Measurements from ENCODE around the gene POU2AF2.
"Not testable (repeated sequence)": the region's sequence is repeated elsewhere in the genome, so short reads cannot be mapped to it uniquely, and the experiment has no call there.

The POU2AF2 gene

GRCh38 chr11:111265421-111265820 is 19.9 kb downstream of the POU2AF2 start:
- no peak for TF ChIP-seq JUND (IDR thresholded peaks at IDR 0.05; ENCODE audit: low read depth)
- in situ Hi-C loops (cut with HindIII; ENCODE audit: low pct_unique_long_range_greater_than_20kb, low sequenced_read_pairs): no loop called here
- DNase-seq (ENCODE audit: low read depth in 1 of 2, low spot score in 1 of 2): no peak

GRCh38 chr11:111268303-111268702 is 22.8 kb downstream of the POU2AF2 start:
- in situ Hi-C loops (cut with HindIII; ENCODE audit: low pct_unique_long_range_greater_than_20kb, low sequenced_read_pairs): not testable (repeated sequence)

DNA sequence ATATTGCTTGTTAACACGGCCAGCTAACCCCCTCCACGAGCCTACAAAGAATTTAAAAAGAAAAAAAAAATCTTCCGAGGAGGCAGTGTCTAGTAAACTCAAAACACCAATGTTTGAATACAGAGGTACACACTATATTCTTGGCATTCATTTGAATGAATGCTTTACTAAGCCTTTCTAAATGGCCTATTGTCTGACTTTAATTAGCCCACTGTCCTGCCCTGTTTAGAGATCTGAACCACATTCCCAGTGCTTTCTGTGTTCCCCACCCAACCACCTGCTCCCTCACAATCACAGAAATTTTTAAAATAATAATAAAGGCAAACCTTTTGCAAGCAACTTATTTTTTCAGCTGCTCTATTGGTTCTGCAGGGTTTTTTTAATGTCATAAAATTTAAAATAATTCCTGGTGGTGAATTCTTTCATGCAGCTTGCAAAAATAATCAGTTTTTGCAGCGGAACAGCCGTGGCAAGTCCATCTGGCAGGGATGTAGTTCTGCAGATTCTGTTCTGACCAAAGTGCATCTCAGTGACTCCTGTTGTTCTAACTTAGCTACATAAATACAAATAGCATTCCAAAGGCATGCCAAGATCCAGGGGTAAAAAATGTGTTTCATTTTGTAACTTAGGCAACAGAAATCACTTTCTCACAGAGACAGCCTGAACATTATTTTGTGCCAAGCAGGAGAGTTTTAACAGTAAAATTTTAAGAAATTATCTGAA is 23.8 kb downstream of the POU2AF2 start:
- TF ChIP-seq JUND (IDR thresholded peaks at IDR 0.05; ENCODE audit: low read depth): no peak
- DNase-seq (ENCODE audit: low read depth in 1 of 2, low spot score in 1 of 2): no peak
- in situ Hi-C loops (cut with HindIII; ENCODE audit: low pct_unique_long_range_greater_than_20kb, low sequenced_read_pairs): no loop called here

More at GRCh38 chr11:111268303-111268702, 22.8 kb downstream of the POU2AF2 start:
- DNase-seq (ENCODE audit: low read depth in 1 of 2, low spot score in 1 of 2): not testable (repeated sequence)

- DNase-seq (ENCODE audit: low read depth in 1 of 2, low spot score in 1 of 2): no peak
- in situ Hi-C loops (cut with HindIII; ENCODE audit: low pct_unique_long_range_greater_than_20kb, low sequenced_read_pairs): no loop called here
- TF ChIP-seq JUND (IDR thresholded peaks at IDR 0.05; ENCODE audit: low read depth): no peak
Observed at GRCh38 chr11:111272420-111272819, 26.9 kb downstream of the POU2AF2 start.

DNA sequence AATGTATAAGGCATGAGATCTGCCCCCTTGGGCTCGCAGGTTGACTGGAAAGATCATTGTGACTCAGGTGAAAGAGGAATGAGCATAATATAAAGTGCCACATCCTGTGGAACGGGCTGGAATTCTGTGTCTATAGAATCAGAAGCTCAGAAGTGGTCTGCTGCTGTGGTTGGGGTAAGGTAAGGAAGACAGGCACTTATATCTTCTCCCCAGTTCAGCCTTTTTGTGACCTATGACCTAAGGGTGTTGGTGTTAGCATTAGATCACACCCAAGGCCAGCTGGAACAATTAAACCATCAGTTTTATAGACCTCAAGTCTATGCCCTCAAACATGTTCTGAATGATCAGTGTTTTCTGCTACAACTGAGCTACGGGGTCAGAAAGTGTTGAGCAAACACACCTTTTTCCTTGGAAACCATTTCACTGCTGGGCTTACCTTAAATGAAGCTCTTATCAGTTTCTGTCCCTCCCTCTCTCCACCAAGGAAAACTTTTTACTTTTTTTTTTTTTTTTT is 37.1 kb downstream of the POU2AF2 start:
- DNase-seq (ENCODE audit: low read depth in 1 of 2, low spot score in 1 of 2): no peak
- in situ Hi-C loops (cut with HindIII; ENCODE audit: low pct_unique_long_range_greater_than_20kb, low sequenced_read_pairs): loop anchor here (25.0 kb wide), 1 partner anchor 155 kb away; no protein-coding TSS in a partner anchor
- no peak for TF ChIP-seq JUND (IDR thresholded peaks at IDR 0.05; ENCODE audit: low read depth)

DNA sequence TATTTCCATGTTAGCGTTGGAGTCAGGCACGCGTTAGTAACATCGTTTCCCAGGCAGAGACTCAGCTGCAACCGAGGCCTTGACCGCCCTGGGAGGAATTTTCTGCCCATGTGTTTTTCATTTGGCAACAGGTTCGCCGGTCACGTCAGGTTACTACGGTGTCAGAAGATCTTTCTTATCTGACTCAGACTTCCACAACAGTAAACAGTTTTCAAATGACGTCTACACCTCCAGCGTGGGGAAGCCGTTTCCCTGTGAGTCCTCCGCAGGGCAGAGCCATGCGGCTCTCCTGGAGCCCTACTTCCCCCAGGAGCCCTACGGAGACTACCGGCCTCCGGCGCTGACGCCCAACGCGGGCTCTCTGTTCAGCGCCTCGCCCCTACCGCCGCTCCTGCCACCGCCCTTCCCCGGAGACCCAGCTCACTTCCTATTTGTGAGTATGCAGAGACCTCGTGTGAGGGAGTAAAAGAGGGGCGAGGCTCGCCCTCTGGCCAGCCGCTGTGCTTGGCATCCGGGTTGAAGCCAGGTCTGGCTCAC is 38.5 kb downstream of the POU2AF2 start:
- in situ Hi-C loops (cut with HindIII; ENCODE audit: low pct_unique_long_range_greater_than_20kb, low sequenced_read_pairs): loop anchor here (25.0 kb wide), 1 partner anchor 153 kb away; no protein-coding TSS in a partner anchor
- TF ChIP-seq JUND (IDR thresholded peaks at IDR 0.05; ENCODE audit: low read depth): no peak
- DNase-seq (ENCODE audit: low read depth in 1 of 2, low spot score in 1 of 2): no peak

- no peak for DNase-seq (ENCODE audit: low read depth in 1 of 2, low spot score in 1 of 2)
- in situ Hi-C loops (cut with HindIII; ENCODE audit: low pct_unique_long_range_greater_than_20kb, low sequenced_read_pairs): loop anchor here (25.0 kb wide), 1 partner anchor 152 kb away; no protein-coding TSS in a partner anchor
- no peak for TF ChIP-seq JUND (IDR thresholded peaks at IDR 0.05; ENCODE audit: low read depth)
Observed at GRCh38 chr11:111285189-111286091, 39.9 kb downstream of the POU2AF2 start.

- no peak for TF ChIP-seq JUND (IDR thresholded peaks at IDR 0.05; ENCODE audit: low read depth)
- in situ Hi-C loops (cut with HindIII; ENCODE audit: low pct_unique_long_range_greater_than_20kb, low sequenced_read_pairs): loop anchor here (25.0 kb wide), 1 partner anchor 146 kb away; no protein-coding TSS in a partner anchor
- no peak for DNase-seq (ENCODE audit: low read depth in 1 of 2, low spot score in 1 of 2)
Observed at GRCh38 chr11:111291764-111292163, 46.2 kb downstream of the POU2AF2 start.

GRCh38 chr11:111292408-111292807 is 46.9 kb downstream of the POU2AF2 start:
- in situ Hi-C loops (cut with HindIII; ENCODE audit: low pct_unique_long_range_greater_than_20kb, low sequenced_read_pairs): loop anchor here (25.0 kb wide), 1 partner anchor 145 kb away; no protein-coding TSS in a partner anchor
- DNase-seq (ENCODE audit: low read depth in 1 of 2, low spot score in 1 of 2): not testable (repeated sequence)

DNA sequence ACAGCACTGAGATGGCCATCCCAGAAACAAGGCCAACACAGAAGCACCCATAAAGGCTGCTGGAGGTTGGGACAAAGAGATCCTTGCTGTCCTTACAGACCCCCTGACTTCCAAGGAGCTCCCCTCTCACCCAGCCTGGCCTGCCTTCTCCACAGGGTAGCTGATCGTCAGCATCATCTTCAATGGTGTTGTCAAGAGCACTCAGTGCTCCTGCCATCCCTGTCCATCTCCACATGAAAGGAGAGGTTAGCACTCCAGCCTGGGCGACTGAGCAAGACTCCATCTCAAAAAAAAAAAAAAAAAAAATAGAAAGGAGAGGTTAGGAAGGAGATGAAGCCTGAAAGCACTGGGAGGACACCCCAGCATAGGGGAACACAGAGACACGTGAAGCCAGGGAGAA is 50.7 kb downstream of the POU2AF2 start:
- DNase-seq (ENCODE audit: low read depth in 1 of 2, low spot score in 1 of 2): no peak
- in situ Hi-C loops (cut with HindIII; ENCODE audit: low pct_unique_long_range_greater_than_20kb, low sequenced_read_pairs): loop anchor here (25.0 kb wide), 1 partner anchor 141 kb away; no protein-coding TSS in a partner anchor
- TF ChIP-seq JUND (IDR thresholded peaks at IDR 0.05; ENCODE audit: low read depth): no peak

DNA sequence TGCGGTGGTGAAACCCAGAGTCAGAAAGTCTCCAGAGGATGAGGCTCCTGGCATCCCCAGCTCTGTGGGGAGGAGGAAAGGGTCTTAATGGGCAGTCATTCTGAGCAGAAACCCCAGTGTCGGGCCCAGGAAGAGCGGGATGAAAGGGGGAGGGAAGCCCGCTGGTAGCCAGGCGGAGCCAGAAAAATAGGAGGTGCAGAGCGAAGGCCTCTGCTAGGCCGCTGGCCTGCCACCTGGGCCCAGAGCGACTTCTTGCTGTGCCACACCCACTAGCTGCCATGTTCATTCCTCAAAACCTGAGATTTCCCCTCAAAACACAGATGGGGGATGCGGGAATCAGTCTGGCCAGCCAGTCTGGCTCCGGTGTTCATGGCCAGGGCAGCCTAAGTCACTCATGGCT is 52.2 kb downstream of the POU2AF2 start:
- no peak for TF ChIP-seq JUND (IDR thresholded peaks at IDR 0.05; ENCODE audit: low read depth)
- in situ Hi-C loops (cut with HindIII; ENCODE audit: low pct_unique_long_range_greater_than_20kb, low sequenced_read_pairs): loop anchor here (25.0 kb wide), 1 partner anchor 140 kb away; no protein-coding TSS in a partner anchor
- DNase-seq (ENCODE audit: low read depth in 1 of 2, low spot score in 1 of 2): no peak

- in situ Hi-C loops (cut with HindIII; ENCODE audit: low pct_unique_long_range_greater_than_20kb, low sequenced_read_pairs): loop anchor here (25.0 kb wide), 1 partner anchor 139 kb away; no protein-coding TSS in a partner anchor
- no peak for TF ChIP-seq JUND (IDR thresholded peaks at IDR 0.05; ENCODE audit: low read depth)
- no peak for DNase-seq (ENCODE audit: low read depth in 1 of 2, low spot score in 1 of 2)
Observed at GRCh38 chr11:111298413-111299100, 53.0 kb downstream of the POU2AF2 start, which contains the start of gene POU2AF3. Gene POU2AF3 (plus strand): TSS chr11:111298546. CDS start chr11:111298582, 36 bp downstream.

Data from T47D (cell line).